HEK293 (cell line): ENCODE measurements around the gene SLC17A1.

Experiments
- CTCF ChIA-PET: fragments of 350-600 bp; formaldehyde crosslinking; extraction: SDS; loops from one replicate; lab custom pipeline; 2021; ENCODE audit warnings: antibody characterized with exemption; lab: Yijun Ruan, JAX
- POLR2A ChIA-PET: fragments of 300-600 bp; formaldehyde crosslinking; extraction: SDS; loops from one replicate; lab custom pipeline; 2020; ENCODE audit warnings: antibody characterized with exemption, inconsistent platforms; lab: Yijun Ruan, JAX
- H3K27ac ChIP-seq: fragments of 200-500 bp; sonication (Bioruptor generic); 2 replicates; pipeline ENCODE4 v1.5.1; 2014; ENCODE audit warnings: low read depth, low read length, control low read depth, inconsistent platforms; ENCODE audit errors: extremely low read depth
- H3K36me3 ChIP-seq, 2 experiments: fragments of 200-500 bp in 1 of 2; sonication (Bioruptor generic) in 1 of 2; 1 replicate in 1 of 2; 2 replicates in 1 of 2; pipeline ENCODE4 v1.5.1; 2014 to 2017; ENCODE audit warnings: inconsistent platforms in 2 of 2, low read length in 2 of 2; ENCODE audit not compliant: control insufficient read depth in 2 of 2, insufficient read depth in 1 of 2
- H3K4me1 ChIP-seq: fragments of 200-500 bp; sonication (Bioruptor generic); 2 replicates; pipeline ENCODE4 v1.5.1; 2014; ENCODE audit warnings: mild to moderate bottlenecking, low read length, inconsistent platforms; ENCODE audit not compliant: control insufficient read depth, insufficient read depth
- H3K4me3 ChIP-seq: 2 replicates; pipeline ENCODE4 v1.5.1; 2011; ENCODE audit warnings: low read depth, mild to moderate bottlenecking, control low read depth, low read length, moderate library complexity
- H3K9me3 ChIP-seq: fragments of 200-500 bp; sonication (Bioruptor generic); 2 replicates; pipeline ENCODE4 v1.5.1; 2014; ENCODE audit warnings: low read depth, low read length, inconsistent platforms; ENCODE audit not compliant: control insufficient read depth, insufficient read depth
- HOXC10 ChIP-seq: sonication (generic); formaldehyde crosslinking; IDR thresholded peaks from 2 replicates; pipeline ENCODE4 v1.8.1; 2023; ENCODE audit warnings: mild to moderate bottlenecking, missing genetic modification reagents
- MZF1 ChIP-seq: fragments of 450-650 bp; formaldehyde crosslinking; IDR thresholded peaks from 2 replicates; pipeline ENCODE4 v1.5.1; 2017; ENCODE audit warnings: missing biosample characterization, missing genetic modification characterization, borderline replicate concordance
- SCRT2 ChIP-seq: fragments of 450-650 bp; formaldehyde crosslinking; IDR thresholded peaks from 2 replicates; pipeline ENCODE4 v1.5.1; 2016; ENCODE audit warnings: missing biosample characterization, missing genetic modification characterization
- YY1 ChIP-seq: fragments of 450-650 bp; formaldehyde crosslinking; IDR thresholded peaks from 2 replicates; pipeline ENCODE4 v1.5.1; 2018; ENCODE audit warnings: missing biosample characterization, missing genetic modification characterization
- ZNF112 ChIP-seq: fragments of 450-650 bp; formaldehyde crosslinking; IDR thresholded peaks from 2 replicates; pipeline ENCODE4 v1.5.0; 2017; ENCODE audit warnings: missing biosample characterization, missing genetic modification characterization
- ZNF114 ChIP-seq: fragments of 450-650 bp; formaldehyde crosslinking; IDR thresholded peaks from 2 replicates; pipeline ENCODE4 v1.5.0; 2017; ENCODE audit warnings: missing biosample characterization, missing genetic modification characterization
- ZNF324 ChIP-seq: fragments of 450-650 bp; formaldehyde crosslinking; IDR thresholded peaks from 2 replicates; pipeline ENCODE4 v1.5.1; 2016; ENCODE audit warnings: missing biosample characterization, missing genetic modification characterization
- ZNF571 ChIP-seq: fragments of 450-650 bp; formaldehyde crosslinking; IDR thresholded peaks from 2 replicates; pipeline ENCODE4 v1.5.0; 2017; ENCODE audit warnings: missing biosample characterization, missing genetic modification characterization
- ZNF585B ChIP-seq: fragments of 450-650 bp; formaldehyde crosslinking; IDR thresholded peaks from 2 replicates; pipeline ENCODE4 v1.5.1; 2016; ENCODE audit warnings: missing biosample characterization, missing genetic modification characterization
- ZNF596 ChIP-seq: fragments of 450-650 bp; IDR thresholded peaks from 2 replicates; pipeline ENCODE4 v1.5.0; 2018; ENCODE audit warnings: missing biosample characterization, mild to moderate bottlenecking, missing genetic modification characterization, moderate library complexity
- ZNF654 ChIP-seq: fragments of 450-650 bp; formaldehyde crosslinking; IDR thresholded peaks from 2 replicates; pipeline ENCODE4 v1.5.1; 2016; ENCODE audit warnings: low read depth, missing biosample characterization, missing genetic modification characterization
- ZNF792 ChIP-seq: fragments of 450-650 bp; formaldehyde crosslinking; IDR thresholded peaks from 2 replicates; pipeline ENCODE4 v1.5.1; 2016; ENCODE audit warnings: missing biosample characterization, missing genetic modification characterization
- ZSCAN16 ChIP-seq: fragments of 450-650 bp; formaldehyde crosslinking; IDR thresholded peaks from 2 replicates; pipeline ENCODE4 v1.5.1; 2016; ENCODE audit warnings: missing biosample characterization, missing genetic modification characterization
- ZSCAN23 ChIP-seq: fragments of 450-650 bp; formaldehyde crosslinking; IDR thresholded peaks from 2 replicates; pipeline ENCODE4 v1.5.1; 2016; ENCODE audit warnings: missing biosample characterization, missing genetic modification characterization
- TF ChIP-seq, protein P1 (sequence below): fragments of 450-650 bp; formaldehyde crosslinking; IDR thresholded peaks from 2 replicates; pipeline ENCODE4 v1.5.1; 2016; ENCODE audit warnings: missing biosample characterization, missing genetic modification characterization
- TF ChIP-seq, protein P2 (sequence below): fragments of 450-650 bp; formaldehyde crosslinking; IDR thresholded peaks from 2 replicates; pipeline ENCODE4 v1.5.1; 2016; ENCODE audit warnings: missing biosample characterization, missing genetic modification characterization
- TF ChIP-seq, protein P3 (sequence below): fragments of 450-650 bp; formaldehyde crosslinking; IDR thresholded peaks from 2 replicates; pipeline ENCODE4 v1.5.1; 2016; ENCODE audit warnings: missing biosample characterization, missing genetic modification characterization
- TF ChIP-seq, protein P4 (sequence below): fragments of 450-650 bp; formaldehyde crosslinking; conservative IDR thresholded peaks from 2 replicates; pipeline ENCODE4 v1.5.1; 2016; ENCODE audit warnings: low read depth, missing biosample characterization, missing genetic modification characterization
- TF ChIP-seq, protein P5 (sequence below): fragments of 450-650 bp; formaldehyde crosslinking; IDR thresholded peaks from 2 replicates; pipeline ENCODE4 v1.5.1; 2016; ENCODE audit warnings: missing biosample characterization, missing genetic modification characterization

SLC17A1 gene

DNA sequence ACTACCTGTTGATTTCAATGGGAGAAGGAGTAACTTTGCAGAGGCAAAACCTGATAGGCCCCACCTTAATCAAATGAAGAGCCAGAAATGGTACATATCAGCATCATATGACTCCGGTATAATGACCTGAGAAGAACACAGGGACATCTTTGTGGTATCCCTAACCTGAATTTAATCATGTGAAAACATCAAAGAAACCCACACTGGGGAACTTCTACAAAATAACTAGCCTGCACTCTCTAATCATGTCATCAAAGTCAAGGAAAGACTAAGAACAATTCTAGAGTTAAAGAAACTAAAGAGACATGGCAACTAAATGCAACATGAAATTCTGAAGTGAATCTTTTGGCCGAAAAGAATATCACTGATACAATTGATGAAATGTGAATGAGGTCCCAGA is 42.4 kb downstream of the SLC17A1 start:
- POLR2A ChIA-PET: interaction anchor here (0.6 kb wide), 1 partner anchor 416 kb away, joined by 3 read pairs; no protein-coding TSS in a partner anchor
- no peak overlapping the region for H3K4me3 ChIP-seq
- H3K36me3 ChIP-seq: no peaks in the 10 kb centered on the region
- TF ChIP-seq ZNF324 (no peak), ZNF596 (no peak), ZNF112 (tag by site-specific recombination) (no peak), SCRT2 (tag by site-specific recombination) (0 out of 2 replicates have a peak, but pooled peaks have one; percentile 42)
- CTCF ChIA-PET: interaction anchor here (0.6 to 2.9 kb wide), 28 partner anchors 10 to 308 kb away, joined by 3 to 27 read pairs (median 4); partner anchors contain the start of gene SLC17A1
- H3K9me3 ChIP-seq: no peaks in the 10 kb centered on the region
- H3K4me1 ChIP-seq: no peaks in the 10 kb centered on the region
- H3K27ac ChIP-seq: no peak overlapping the region

DNA sequence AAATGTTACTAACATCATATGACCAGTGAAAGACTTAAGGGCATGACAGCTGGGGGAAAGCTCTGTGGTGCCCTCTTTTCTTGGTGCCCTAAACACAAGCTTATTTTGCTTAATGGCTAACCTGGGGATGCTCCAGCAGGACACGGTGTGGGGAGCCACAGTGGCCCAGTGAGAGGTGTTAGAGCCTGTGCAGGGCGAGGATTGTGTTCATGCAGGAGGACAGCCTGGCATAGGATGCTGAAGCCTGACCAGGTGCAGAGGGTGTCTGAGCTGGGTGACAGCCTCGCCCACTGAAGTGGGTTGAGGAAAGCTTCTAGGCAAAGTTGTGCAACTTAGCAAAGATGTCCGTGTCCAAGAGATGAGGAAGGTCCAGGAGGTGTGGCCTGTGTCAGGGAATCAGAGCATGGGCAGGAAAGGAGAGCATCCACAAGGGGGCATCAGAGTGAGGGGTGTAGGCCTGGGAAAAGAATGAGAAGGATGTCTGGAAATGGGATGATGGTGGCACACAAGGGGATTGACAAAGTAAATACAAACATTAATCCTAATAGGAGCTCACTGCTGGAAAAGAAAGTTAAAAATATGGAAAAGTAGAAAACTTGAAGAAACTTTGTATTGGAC is 43.4 kb downstream of the SLC17A1 start:
- Histone ChIP-seq H3K27ac (no peak overlapping the region), H3K9me3 (no peaks in the 10 kb centered on the region), H3K36me3 (no peaks in the 10 kb centered on the region), H3K4me3 (no peak overlapping the region), H3K4me1 (no peaks in the 10 kb centered on the region)
- no peak for TF ChIP-seq ZSCAN16 (tag by site-specific recombination)
- TF ChIP-seq, protein P1, sequence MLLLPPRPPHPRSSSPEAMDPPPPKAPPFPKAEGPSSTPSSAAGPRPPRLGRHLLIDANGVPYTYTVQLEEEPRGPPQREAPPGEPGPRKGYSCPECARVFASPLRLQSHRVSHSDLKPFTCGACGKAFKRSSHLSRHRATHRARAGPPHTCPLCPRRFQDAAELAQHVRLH (tag by site-specific recombination): peak; percentile 51; the same call in 1 of the 2 replicates
- TF ChIP-seq, protein P2, sequence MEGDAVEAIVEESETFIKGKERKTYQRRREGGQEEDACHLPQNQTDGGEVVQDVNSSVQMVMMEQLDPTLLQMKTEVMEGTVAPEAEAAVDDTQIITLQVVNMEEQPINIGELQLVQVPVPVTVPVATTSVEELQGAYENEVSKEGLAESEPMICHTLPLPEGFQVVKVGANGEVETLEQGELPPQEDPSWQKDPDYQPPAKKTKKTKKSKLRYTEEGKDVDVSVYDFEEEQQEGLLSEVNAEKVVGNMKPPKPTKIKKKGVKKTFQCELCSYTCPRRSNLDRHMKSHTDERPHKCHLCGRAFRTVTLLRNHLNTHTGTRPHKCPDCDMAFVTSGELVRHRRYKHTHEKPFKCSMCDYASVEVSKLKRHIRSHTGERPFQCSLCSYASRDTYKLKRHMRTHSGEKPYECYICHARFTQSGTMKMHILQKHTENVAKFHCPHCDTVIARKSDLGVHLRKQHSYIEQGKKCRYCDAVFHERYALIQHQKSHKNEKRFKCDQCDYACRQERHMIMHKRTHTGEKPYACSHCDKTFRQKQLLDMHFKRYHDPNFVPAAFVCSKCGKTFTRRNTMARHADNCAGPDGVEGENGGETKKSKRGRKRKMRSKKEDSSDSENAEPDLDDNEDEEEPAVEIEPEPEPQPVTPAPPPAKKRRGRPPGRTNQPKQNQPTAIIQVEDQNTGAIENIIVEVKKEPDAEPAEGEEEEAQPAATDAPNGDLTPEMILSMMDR (tag by site-specific recombination): peak; percentile 29; the same call in 1 of the 2 replicates
- TF ChIP-seq, protein P3, sequence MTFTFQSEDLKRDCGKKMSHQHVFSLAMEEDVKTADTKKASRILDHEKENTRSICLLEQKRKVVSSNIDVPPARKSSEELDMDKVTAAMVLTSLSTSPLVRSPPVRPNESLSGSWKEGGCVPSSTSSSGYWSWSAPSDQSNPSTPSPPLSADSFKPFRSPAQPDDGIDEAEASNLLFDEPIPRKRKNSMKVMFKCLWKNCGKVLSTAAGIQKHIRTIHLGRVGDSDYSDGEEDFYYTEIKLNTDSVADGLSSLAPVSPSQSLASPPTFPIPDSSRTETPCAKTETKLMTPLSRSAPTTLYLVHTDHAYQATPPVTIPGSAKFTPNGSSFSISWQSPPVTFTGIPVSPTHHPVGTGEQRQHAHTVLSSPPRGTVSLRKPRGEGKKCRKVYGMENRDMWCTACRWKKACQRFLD (tag by site-specific recombination): no peak
- TF ChIP-seq MZF1 (tag by site-specific recombination): 0 out of 2 replicates have a peak, but pooled peaks have one; percentile 21
- TF ChIP-seq, protein P4, sequence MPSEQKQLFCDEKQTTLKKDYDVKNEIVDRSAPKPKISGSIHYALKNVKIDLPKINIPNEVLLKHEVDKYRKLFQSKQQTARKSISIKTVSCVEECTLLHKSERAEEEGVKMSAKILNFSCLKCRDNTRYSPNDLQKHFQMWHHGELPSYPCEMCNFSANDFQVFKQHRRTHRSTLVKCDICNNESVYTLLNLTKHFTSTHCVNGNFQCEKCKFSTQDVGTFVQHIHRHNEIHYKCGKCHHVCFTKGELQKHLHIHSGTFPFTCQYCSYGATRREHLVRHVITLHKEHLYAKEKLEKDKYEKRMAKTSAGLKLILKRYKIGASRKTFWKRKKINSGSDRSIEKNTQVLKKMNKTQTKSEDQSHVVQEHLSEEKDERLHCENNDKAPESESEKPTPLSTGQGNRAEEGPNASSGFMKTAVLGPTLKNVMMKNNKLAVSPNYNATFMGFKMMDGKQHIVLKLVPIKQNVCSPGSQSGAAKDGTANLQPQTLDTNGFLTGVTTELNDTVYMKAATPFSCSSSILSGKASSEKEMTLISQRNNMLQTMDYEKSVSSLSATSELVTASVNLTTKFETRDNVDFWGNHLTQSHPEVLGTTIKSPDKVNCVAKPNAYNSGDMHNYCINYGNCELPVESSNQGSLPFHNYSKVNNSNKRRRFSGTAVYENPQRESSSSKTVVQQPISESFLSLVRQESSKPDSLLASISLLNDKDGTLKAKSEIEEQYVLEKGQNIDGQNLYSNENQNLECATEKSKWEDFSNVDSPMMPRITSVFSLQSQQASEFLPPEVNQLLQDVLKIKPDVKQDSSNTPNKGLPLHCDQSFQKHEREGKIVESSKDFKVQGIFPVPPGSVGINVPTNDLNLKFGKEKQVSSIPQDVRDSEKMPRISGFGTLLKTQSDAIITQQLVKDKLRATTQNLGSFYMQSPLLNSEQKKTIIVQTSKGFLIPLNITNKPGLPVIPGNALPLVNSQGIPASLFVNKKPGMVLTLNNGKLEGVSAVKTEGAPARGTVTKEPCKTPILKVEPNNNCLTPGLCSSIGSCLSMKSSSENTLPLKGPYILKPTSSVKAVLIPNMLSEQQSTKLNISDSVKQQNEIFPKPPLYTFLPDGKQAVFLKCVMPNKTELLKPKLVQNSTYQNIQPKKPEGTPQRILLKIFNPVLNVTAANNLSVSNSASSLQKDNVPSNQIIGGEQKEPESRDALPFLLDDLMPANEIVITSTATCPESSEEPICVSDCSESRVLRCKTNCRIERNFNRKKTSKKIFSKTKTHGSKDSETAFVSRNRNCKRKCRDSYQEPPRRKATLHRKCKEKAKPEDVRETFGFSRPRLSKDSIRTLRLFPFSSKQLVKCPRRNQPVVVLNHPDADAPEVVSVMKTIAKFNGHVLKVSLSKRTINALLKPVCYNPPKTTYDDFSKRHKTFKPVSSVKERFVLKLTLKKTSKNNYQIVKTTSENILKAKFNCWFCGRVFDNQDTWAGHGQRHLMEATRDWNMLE: no peak
- TF ChIP-seq ZNF654 (tag by site-specific recombination): peak; percentile 41
- POLR2A ChIA-PET: interaction anchor here (0.6 kb wide), 2 partner anchors 315 to 415 kb away, joined by 3 read pairs; a partner anchor contains a TSS
- CTCF ChIA-PET: interaction anchor here (0.6 to 2.9 kb wide), 56 partner anchors 8 to 309 kb away, joined by 3 to 27 read pairs (median 4); partner anchors contain the start of gene SLC17A1

DNA sequence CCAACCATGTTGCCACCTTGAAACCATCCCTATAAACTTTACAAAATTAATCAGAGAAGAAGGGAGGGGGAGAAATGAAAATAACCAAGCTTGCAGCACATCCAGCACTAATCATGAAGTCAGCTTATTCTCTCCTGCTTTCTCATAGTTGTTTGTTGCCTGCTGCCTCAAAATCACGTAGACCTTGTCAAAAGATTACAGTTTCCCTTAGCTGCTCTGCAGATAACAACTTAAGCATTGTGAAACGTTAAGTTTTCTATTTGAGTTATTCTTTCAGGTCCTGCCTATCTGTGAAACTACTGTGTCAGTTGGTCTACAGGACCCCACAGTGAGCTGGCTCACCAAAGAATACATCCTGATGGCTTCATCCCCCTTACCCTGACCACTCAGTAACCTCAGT is 44.4 kb downstream of the SLC17A1 start:
- CTCF ChIA-PET: interaction anchor here (0.6 to 2.9 kb wide), 16 partner anchors 8 to 216 kb away, joined by 3 to 27 read pairs (median 4); no protein-coding TSS in a partner anchor
- H3K4me3 ChIP-seq: no peak overlapping the region
- H3K4me1 ChIP-seq: no peaks in the 10 kb centered on the region
- H3K36me3 ChIP-seq: no peaks in the 10 kb centered on the region
- H3K9me3 ChIP-seq: no peaks in the 10 kb centered on the region
- POLR2A ChIA-PET: no interaction called here
- no peak overlapping the region for H3K27ac ChIP-seq
- TF ChIP-seq ZNF571 (tag by site-specific recombination): no peak
- TF ChIP-seq ZNF792 (tag by site-specific recombination): no peak
- TF ChIP-seq HOXC10 (CRISPR knock-in tag): no peak
- TF ChIP-seq ZNF585B (tag by site-specific recombination): no peak
- no peak for TF ChIP-seq YY1 (tag by site-specific recombination)
- TF ChIP-seq ZNF596: no peak
- no peak for TF ChIP-seq ZSCAN23 (tag by site-specific recombination)
- TF ChIP-seq, protein P5, sequence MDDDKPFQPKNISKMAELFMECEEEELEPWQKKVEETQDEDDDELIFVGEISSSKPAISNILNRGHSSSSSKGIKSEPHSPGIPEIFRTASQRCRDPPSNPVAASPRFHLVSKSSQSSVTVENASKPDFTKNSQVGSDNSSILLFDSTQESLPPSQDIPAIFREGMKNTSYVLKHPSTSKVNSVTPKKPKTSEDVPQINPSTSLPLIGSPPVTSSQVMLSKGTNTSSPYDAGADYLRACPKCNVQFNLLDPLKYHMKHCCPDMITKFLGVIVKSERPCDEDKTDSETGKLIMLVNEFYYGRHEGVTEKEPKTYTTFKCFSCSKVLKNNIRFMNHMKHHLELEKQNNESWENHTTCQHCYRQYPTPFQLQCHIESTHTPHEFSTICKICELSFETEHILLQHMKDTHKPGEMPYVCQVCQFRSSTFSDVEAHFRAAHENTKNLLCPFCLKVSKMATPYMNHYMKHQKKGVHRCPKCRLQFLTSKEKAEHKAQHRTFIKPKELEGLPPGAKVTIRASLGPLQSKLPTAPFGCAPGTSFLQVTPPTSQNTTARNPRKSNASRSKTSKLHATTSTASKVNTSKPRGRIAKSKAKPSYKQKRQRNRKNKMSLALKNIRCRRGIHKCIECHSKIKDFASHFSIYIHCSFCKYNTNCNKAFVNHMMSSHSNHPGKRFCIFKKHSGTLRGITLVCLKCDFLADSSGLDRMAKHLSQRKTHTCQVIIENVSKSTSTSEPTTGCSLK (tag by site-specific recombination): no peak
- no peak for TF ChIP-seq ZNF114 (tag by site-specific recombination)
